Activated T-cell treated with anti-CD3 and anti-CD28 coated beads, Interleukin-2, amount 50 U/mL, for 48 hours (primary cell): ENCODE results near the gene SEMA3F.

Experiments
- DNase-seq, 2 experiments: peaks; one replicate each; pipeline ENCODE4 v3.0.0-alpha.2; 2020

Gene SEMA3F

DNA sequence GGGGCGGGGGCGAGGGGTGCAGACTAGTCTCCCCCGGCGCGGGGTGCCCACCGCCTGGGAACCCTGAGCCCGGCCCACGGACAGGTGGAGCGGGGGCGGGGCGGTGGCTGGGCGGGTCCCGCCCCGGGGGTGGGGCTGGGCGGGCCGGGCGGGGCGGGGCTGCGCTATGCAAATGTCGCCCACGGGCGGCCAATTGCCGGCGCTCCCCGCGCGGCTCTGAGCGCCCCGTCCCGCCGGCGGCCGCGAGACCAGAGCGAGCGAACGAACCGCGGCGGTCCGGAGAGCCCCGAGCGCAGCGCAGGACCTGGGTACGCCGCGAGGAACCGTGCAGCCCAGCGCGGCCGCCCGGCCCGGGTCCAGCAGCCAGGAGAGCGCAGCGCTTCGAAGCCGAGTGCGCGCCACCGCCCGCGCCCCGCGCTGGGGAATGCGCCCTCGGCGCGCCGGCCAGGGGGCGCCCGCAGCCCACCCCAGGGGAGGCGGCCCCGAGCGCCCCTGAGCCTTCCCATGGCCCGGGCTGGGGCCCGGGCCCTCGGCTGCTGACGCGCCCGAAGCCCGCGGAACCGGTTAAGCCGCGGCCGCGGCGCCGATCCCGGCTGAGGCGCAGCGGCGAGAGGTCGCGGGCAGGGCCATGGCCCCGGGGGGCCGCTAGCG is at the start of gene SEMA3F:
SEMA3F (plus strand) TSS at position 485 of the 651 bp plus-strand sequence. CDS start 4,299 bp downstream, outside the sequence.
- DNase-seq: peak; percentile 70 to 78

DNA sequence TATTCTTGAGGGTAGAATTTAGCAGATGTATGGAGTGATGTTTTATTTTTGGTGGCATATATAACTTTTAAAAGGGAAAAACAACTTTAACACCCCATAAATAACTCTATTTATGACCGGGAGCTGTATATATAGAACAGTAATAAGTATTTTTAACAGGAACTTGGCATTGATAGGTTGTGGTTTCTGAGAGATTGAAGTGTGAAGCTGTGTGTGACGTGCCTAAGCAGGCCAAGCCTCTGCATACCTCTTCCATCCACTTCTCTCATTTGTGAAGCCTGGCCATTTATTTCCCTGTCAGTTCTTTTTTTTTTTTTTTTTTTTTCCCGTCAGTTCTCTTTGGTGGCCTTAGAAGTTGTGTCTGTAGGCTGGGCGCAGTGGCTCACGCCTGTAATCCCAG is 43.4 kb upstream of the SEMA3F start:
- DNase-seq: no peak

DNA sequence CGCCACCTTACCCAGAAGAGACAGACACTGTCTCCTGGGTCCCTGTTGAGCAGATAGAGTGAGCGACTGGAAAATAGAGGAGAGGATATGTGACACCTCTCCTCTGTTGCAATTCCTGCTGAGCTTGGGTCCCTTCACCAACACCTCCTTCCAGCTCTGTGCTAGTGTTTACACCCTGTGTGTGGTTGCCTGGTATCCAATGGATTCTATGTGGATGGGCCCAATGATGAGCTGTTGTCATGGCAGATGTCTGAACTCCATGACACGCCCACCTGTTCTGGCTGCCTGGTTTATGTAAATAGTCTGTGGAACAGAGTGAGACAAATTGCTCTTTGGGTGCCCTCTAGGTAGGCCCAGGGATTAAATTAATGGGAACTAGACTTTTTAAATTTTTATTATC is 42.7 kb upstream of the SEMA3F start:
- no peak for DNase-seq

DNA sequence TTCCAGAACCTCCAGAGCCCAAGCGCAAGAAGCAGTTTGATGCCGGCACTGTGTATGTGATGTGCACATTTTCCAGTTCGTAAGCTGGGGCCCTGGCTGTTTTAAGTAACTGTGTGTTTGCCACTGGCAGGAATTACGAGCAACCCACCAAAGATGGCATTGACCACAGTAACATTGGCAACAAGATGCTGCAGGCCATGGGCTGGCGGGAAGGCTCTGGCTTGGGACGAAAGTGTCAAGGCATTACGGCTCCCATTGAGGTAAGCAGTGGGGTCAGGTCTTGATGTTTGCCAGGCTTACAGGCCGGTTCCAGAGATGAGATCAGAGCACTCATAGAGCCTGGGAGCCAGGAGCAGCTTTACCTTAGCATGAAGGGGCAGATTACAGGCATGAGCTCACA is 38.0 kb upstream of the SEMA3F start:
- DNase-seq: no peak

DNA sequence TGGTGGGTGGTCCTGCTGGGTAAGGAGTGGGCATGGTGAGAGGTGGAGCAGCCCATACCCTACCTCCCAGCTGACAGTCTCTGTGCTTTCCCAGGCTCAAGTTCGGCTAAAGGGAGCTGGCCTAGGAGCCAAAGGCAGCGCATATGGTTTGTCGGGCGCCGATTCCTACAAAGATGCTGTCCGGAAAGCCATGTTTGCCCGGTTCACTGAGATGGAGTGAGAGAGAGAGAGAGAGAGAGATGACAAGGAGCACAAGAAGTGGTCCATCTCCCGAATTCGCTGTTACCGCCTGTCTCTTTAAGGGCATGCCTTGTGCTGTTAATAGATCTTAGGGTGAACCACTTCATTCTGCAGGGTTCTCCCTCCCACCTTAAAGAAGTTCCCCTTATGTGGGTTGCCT is 36.9 kb upstream of the SEMA3F start:
- no peak for DNase-seq

DNA sequence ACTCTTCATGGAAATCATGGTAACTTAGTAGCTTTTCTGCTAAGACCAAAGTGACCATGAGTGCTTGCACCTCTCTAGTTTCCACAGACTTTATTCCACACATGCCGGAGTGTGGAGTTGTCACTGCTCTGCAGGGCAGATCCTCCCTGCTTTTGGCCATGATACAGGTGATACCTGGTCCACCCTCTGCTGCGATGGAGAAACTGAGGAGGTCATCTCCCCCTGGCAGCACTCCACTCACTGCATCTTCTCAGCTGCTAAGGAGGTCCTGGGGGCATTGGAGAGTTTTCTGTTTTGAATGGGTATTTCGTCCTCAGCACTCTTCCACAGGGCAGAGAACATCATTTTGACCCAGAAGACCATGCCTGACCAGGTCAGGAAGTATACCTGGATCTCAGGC is 35.3 kb upstream of the SEMA3F start:
- DNase-seq: no peak

DNA sequence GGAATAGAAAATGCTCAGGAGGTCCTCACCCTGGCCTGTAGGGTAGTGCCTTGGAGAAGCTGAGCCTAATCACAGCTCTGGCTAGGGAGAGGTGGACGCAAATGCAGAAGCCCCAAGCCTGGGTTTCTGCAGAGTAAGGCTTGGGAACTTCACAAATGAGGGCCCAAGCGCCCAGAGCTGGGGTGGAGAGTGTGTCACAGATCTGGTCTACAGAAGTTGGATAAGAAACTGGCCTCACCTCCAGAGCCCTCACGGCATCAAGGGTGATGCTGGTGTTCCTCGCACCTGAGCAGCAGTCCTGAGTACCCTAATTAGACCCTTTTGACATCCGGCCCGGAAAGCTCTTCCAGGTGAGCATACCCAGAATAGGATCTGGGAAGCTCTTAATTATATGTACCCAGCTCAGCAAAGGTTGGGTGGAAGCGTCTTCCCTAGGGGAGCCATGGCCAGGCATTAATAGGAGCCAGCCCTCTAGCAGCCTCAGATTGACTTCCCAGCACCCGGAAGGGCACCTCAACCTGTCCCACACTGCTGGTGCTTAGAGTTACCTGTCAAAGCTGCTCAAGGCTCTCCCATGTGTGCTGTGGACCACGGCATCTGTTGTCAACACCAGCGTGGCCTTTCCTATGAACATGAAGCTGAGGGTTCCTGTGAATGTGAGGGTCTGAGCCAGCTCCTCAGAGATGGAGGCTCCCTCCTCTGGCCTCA is 34.6 kb upstream of the SEMA3F start:
- DNase-seq: no peak

DNA sequence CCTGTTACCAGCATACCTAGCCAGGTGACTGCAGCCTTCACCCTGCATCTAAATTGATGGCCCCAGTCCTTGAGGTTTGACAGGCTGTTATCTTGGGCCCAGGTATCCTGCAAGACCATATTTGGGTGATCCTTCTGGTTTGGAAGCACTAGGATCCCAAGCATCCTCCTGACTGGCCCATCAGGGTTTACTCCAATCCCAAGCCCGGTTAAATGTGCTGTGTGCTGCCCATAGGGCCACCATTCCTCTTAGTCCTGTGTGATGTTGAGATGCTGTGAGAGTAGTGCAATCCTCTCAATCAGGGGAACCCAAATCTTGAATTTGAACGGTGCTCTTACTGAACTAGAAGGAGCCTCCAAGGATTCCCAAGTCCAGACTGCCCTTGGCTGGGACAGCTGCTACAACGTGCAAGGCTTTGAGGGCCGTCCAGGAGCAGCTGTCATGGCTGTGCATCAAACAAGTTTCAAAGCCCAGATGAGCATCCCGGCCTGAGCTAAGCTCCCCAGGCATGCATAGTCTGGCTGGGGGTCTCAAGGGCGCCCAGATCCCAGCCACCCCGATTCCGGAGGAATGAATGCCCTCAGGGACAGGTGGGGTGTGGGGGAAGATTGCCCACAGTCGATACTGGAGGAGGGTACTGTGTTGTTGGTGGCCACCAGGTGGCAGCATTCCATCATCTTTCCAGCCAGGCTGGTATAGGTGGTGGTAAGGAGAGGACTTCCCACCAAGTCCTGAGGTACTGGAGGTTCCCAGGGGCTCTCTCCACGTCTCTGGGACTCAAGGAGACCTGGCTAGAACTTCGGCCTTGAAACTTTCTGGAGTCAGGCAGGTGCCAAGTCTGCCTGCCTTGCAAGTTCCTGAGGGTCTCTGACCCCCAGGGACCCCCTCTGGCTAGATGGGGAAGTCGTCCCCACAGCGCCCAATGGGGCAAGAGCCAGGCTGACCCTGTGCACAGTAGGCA is 33.8 kb upstream of the SEMA3F start:
- DNase-seq: peak; percentile 76 to 80

DNA sequence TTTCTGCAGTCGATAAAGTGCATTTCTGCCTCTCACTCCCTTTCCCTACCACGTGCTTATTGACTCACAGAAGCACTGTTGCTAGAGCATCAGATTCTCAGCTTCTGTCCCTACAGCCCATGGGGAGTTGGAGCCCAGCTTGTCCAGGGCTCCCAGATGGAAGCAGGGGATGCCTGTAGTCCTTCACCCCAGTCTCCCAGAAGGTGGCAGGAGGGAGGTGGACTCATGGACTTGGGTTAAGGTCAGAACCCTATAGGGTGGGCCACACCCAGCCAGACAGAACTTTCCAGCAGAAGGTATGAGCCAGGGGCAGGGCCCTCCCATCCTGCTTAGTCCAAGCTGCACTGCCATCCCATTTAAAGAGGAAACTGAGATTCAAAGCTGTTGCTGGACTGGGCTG is 33.1 kb upstream of the SEMA3F start:
- no peak for DNase-seq

DNA sequence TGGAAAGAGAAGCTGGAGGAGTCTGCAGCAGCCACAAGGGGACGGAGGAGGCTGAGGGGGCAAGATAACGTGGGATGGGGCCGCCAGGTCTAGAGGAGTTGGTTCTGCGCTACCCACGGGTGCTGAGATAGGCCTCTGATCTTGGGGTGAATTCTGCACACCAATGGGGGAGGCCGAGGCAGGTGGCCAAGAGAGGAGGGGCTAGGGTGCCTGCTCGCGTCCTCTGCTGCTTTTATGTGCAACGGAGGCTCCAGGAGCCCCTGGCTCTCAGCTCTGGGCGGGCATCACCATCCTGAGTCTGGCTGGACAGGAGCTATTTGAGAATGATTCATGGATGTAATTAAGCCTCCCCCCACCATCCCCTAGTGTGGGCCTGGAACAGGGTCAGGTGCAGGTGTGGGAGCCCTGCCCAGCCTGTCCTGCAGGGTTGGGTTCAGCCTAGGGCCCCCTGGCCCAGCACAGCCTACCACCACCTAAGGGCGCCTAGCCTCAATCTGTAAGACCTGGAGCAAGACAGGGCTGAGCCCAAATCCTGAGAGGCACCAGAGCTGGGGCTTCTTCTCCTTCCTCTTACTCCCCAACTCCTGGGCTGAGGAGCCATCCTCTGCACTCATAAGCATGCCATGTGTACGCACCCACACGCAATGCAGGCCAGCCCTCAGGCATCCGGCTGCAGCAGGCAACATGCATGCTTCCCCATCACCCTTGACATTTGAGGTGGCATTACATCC is 32.3 kb upstream of the SEMA3F start:
- no peak for DNase-seq

DNA sequence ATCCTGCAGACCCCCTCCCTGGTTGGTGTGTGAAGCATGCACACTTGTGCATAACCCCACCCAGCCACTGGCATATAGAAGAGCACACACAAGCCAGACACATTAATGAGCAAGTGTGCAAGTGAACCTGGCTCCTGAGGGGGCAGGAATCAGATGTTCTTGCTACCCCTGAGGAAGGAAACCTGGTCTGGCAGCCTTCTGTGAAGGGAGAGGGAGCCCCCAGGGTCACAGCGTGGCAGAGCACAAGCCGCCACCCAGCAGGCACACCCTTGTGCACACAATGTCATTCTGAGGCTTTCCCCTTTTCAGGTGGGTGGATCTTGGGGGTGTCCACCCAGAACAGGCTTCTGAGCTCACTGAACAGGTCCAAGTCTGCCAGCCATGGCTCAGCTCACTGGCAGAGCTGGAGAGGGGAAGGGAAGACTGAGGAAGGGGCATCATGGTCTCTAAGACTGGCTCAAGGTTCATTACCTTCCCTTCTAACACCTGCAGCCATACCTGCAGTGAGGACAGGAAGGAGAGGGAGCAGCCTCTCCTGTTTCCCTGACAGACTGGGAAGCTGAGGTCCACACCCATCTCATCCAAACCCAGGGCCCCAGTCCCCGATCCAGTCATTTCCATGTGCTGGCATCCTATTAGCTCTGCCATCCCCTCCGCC is 31.6 kb upstream of the SEMA3F start:
- DNase-seq: no peak

DNA sequence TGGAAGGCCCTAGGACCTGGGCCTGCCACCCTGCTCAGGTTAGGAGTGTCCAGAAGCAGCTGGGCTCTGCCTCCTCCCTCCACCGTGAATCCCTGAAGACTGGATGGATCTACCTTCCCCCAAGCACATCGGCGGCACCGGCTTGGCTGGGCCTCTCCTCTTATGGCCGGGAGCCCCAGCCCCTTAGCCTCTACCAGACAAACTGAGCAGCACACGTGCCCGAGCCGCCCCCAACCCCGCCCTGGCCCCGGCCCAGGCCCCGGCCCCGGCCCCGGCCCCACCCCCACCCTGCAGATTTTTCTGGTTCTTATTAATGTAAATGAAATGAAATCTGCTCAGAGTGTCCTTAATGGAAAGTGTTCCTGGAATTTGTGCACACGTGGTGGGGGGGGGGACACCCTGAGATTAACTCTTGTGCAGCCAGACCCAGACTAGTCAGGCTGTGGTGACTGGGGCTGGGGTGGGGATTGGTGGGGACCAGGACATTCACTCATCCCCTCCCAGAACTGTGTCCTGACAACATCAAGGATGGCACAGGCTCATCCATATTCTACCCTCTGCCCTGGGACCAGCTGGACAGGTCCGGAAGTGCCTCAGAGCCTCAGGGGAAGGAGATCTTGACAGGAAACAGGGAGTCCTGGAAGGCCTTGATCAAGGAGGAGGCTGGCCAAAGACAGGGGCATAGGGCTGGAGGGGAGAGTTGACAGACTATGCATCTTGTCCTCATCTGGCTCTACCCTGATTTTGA is 30.9 kb upstream of the SEMA3F start:
- DNase-seq: no peak

DNA sequence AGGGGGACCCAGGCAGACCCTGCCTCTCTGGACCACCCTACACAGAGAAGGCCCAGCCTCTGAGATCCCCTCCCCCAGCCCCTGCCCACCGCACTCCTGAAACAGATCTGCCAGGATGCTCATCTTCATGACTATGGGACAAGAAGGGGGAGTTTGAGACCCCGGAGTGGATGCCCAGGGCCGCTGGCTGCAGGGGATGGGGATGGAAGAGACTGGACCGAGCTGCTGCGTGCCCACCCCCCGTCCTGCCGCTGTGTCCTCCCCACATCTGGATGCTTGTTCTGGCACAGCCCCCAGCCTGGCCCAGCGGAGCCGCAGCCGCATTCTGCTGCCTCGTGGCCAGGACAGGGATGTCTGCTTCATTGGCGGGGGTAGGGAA is 30.3 kb upstream of the SEMA3F start:
- DNase-seq: no peak

DNA sequence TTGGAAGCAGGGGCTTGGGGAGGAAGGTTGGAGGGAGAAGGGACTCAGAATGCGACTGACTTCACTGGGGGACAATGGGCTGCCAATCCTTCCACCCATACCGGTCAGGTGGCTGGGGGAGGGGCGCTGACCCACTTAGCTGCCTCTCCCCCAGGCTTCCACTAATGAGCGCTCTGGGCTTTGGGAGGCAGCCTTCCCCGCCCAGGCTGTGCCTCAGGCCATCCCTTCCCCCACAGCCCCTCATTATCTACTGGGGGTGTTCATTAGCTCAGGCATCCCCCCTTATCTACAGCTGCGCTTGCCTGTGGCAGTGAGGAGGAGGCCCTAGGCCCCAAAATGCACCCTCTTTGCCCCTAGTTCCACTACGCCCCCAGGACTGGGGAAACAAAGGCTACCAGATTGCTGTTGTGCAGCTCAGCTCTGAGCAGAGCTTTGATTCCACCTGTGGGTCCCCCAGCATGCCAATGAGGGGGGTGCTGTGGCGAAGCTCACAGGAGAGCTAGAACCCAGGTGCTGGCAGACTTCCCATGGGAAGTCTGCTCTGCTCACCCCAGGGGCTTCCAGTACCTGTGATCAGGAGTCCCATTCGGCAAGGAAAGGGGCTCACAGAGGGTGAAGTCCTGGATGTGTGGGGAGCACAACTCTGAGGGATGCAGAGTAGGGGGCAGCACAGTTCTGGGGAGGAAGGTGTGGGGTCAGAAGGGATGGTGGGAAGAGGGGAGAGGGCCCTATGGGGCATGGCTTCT is 29.4 kb upstream of the SEMA3F start:
- DNase-seq: no peak

DNA sequence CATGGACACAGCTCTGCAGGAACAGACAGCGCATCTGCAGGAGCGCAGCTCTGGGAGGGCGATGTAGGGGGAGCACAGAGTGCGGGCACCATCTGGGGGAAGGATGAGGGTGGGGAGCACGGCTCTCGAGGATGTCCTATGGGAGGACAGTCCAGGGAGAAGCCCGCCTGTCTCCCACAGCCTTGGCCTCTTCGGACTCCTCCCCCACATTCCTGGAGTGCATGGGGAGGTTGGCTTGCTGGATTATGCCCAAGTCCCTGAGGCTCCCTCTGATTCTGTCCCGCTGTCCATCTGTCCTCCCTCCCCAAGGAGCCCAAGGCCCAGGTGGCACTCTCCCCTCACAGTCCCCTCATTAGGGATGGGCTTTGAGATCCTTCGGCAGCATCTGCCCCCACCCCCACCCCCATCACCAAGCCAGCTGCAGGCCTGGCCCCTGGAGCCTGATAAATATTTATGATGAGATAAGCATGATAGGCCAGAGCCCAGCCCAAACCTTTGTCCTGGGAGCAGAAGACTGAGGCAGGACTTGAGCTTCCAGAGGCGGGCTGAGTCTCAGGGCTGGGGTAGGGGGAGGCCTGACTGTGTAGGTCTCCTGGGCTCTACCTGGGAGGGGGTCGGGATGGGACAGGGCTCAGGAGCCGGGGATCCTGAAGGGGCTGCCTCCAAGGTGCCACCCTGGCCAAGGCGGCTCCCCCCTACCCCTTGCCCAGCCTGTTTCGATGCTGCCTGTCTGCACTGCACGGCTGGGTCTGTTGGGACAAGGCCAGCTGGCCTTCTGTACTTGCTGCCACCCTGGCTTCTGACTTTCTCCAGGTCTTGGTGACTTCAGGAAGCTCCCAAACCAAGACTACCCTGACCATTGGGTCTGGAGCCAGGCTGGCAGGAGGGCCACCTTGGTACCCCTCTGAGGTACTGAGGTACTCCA is 28.6 kb upstream of the SEMA3F start:
- DNase-seq: no peak

DNA sequence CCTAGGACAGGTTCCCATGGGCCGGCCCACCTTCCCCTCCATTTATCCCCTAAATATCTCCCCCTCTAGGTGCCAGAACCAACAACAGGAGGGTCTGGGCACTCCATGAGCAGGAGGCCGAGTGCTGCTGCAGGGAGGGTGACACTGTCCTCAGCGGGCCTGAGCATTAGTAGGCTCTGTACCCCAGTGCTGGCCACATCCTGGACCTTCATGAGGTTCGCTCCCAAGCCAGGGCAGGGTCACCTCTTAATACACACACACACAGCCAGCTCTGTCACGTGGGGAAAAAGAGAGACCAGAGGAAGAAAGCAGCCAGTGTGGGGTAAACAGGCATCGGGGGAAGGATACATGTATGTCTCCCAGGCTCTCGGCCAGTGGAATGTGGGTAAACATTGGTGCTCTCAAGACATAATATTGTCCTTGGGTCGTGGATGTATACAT is 27.9 kb upstream of the SEMA3F start:
- DNase-seq: no peak

DNA sequence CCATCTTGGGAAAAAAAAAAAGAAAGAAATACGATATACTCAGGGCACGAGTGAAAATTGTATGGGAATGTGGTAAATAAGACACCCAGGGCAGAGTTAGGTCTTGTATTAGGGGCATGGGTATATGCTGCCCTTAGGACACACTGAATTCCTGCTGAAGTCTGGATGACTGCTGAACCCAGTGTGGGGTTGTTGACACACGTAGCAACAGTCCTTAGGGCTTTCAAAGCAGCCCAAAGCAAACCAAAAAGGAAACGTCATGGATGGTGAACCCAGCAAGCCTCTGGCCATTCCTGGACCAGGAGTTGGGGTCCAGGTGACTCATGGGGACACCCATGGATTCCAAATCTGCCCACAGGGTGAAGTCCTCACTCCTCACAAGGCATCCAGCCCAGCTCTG is 27.1 kb upstream of the SEMA3F start:
- no peak for DNase-seq

DNA sequence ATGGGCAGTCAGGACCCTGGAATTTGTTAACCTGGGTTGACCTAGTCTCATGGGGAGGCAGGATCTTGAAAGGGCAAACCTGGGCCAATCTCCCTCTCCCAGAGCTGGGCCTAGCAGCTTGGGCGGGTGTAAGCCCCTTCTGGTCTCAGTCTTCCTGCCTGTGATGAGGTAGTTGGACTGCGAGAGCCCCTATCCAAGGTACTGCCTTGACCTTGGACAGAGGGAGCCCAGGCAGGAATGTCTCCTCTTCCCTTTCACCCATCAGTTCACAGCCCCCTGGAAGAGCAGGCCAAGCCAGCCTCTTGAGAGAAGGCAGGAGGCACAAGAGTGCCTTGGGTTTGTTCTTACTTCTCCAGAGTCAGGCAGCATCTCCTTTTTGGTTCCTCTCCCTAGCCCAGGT is 24.7 kb upstream of the SEMA3F start:
- DNase-seq: no peak

DNA sequence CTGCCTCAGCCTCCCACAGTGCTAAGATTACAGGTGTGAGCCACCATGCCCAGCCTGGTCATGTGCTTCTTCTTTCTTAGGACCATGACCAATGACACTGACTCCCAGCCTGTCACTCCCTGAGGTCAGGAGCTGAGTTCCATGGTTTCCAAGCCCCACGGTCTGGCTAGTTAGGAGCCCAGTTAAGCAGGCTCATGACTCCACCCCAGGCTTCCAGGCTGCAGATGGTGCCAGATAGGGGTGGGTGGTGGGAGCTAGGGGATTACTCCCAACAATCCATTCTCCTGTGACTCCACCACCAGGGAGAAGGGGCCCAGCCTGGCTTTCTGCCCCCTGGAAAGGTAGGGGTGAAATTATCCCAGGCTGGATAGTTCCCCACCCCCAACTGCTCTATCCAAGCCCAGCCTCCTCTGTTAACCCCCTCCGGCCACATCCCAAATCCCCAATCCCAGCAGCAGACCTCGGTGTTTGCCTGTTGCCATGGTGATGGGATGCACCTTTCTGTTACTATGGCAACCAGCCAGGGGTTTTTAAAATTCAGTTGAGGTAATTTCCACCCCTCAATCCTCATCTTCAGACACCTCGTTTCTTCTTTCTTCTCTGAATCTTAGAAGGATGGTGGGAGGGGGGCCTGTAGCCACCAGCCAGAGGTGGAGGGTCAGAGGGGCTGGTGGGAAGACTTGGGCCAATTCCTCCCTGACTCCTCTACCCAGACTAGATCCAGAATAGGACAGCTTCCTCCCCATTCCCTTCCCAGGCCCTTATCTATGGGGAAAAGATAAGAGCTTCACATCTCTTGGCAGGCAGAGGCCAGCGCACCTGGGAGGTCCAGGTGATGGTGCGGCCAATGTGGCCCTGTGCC is 22.5 kb upstream of the SEMA3F start:
- DNase-seq: no peak
